Activated naive CD8-positive, alpha-beta T cell treated with anti-CD3 and anti-CD28 coated beads, Interleukin-2, amount 50 U/mL, for 24 hours (primary cell): Measurements from ENCODE around the gene TGFBR2.
"Not testable (repeated sequence)": the region's sequence is repeated elsewhere in the genome, so short reads cannot be mapped to it uniquely, and the experiment has no call there.

Source experiments
- ATAC-seq: fragments of 150-1000 bp; cut with Tn5 transposase; one replicate; pipeline ENCODE4 v1.10.0; 2021
- DNase-seq: peaks from one replicate; pipeline ENCODE4 v3.0.0; 2021
- H3K27ac Mint-ChIP-seq: one replicate; pipeline ENCODE4 v1.8.0; 2021; ENCODE audit warnings: mild to moderate bottlenecking, mixed read lengths
- H3K27me3 Mint-ChIP-seq: one replicate; pipeline ENCODE4 v1.8.0; 2021; ENCODE audit warnings: mixed read lengths
- H3K36me3 Mint-ChIP-seq: one replicate; pipeline ENCODE4 v1.8.0; 2021; ENCODE audit warnings: low read depth, mixed read lengths
- H3K4me1 Mint-ChIP-seq: one replicate; pipeline ENCODE4 v1.8.0; 2021; ENCODE audit warnings: mixed read lengths
- H3K4me3 Mint-ChIP-seq: one replicate; pipeline ENCODE4 v1.8.0; 2021; ENCODE audit warnings: mild to moderate bottlenecking, moderate library complexity, mixed read lengths
- H3K9me3 Mint-ChIP-seq: one replicate; pipeline ENCODE4 v1.8.0; 2021; ENCODE audit warnings: mixed read lengths

Gene TGFBR2

DNA sequence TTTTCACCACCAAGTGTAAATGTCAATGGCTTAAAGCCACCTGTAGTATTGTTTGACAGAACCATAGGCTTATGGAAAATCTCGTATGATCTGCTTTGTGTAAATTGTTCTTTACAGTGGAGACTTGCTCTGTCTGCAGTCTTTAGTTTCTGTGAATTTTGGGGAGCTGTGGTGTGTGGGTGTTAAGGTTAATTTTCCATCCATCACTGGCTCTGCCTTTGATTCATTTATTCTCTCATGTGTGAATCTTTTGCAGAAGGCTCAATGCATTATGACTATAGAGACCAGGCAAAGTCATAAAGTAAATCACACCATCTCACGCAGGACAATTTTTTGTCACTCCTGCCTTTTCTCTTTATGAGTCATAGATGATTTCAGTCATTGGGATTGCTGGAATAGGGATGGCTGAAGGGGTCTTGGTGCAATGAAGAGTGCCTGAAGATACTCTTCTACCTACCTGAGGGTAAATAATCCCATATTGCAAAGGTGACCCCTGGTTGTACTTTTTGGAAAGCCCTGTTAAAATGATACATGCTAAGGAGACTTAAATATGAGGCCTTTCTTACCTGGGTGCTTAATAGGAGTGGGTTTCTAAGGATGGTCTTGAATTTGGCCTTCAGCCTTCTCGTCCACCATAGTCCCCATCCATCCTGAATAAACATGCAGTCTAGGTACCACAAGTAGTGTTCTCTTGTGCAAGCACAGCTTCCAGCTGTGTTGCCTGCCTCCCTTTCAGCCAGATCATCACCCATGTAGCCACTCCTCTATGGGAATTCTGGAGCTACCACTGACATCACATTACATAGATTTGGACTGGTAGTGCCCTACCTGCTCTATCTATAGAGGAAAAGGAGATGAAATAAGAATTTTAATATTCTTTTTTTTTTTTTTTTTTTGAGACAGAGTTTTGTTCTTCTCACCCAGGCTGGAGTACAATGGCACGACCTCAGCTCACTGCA lies 14.3 kb downstream of the TGFBR2 start:
- H3K4me3 Mint-ChIP-seq, result peak overlapping the region; percentile 70
- H3K27me3 Mint-ChIP-seq, result no peaks in the 10 kb centered on the region
- peaks cover 87% of the 10 kb centered on the region for H3K36me3 Mint-ChIP-seq
- H3K27ac Mint-ChIP-seq, result peak overlapping the region; percentile 93
- ATAC-seq (peak; percentile 81), DNase-seq (no peak)
- peaks cover 3% of the 10 kb centered on the region for H3K9me3 Mint-ChIP-seq
- peaks cover 96% of the 10 kb centered on the region for H3K4me1 Mint-ChIP-seq

- H3K36me3 Mint-ChIP-seq, result peaks cover 90% of the 10 kb centered on the region
Observed at GRCh38 chr3:30621576-30621975, 15.2 kb downstream of the TGFBR2 start.

DNA sequence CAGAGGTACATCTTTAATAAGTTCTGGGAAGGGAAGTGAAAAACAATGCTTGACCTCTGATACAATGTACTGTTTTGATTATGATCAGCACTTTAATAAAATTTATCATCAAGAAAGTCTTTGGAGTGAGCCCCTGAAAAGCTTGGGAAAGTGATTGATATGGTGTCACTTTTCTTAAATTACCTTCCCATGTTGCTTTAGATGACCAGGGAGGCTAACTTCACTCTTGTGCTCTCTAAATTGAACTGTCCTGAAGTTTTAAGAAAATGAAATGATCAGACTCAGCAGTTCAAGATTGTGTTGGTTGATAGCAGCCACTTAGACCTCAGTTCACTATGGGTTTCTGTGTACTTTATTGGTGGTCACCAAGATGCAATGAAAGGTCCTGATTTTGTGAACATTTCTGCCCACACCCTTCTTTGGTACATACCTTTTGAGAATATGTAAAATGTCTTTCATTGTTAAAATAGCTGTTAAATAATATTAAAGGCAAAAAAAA lies 15.7 kb downstream of the TGFBR2 start:
- H3K4me3 Mint-ChIP-seq, result peak overlapping the region; percentile 70
- H3K36me3 Mint-ChIP-seq, result peaks cover 89% of the 10 kb centered on the region
- H3K27me3 Mint-ChIP-seq, result no peaks in the 10 kb centered on the region
- DNase-seq, result no peak
- peaks cover 3% of the 10 kb centered on the region for H3K9me3 Mint-ChIP-seq
- peak overlapping the region; percentile 93 for H3K27ac Mint-ChIP-seq
- no peak for ATAC-seq
- peaks cover 97% of the 10 kb centered on the region for H3K4me1 Mint-ChIP-seq

More at GRCh38 chr3:30621576-30621975, 15.2 kb downstream of the TGFBR2 start:
- H3K27ac Mint-ChIP-seq, result peak overlapping the region; percentile 93
- ATAC-seq, result no peak
- H3K4me3 Mint-ChIP-seq, result peak overlapping the region; percentile 70
- peaks cover 97% of the 10 kb centered on the region for H3K4me1 Mint-ChIP-seq
- no peaks in the 10 kb centered on the region for H3K27me3 Mint-ChIP-seq
- H3K9me3 Mint-ChIP-seq, result peaks cover 3% of the 10 kb centered on the region
- DNase-seq, result no peak

DNA sequence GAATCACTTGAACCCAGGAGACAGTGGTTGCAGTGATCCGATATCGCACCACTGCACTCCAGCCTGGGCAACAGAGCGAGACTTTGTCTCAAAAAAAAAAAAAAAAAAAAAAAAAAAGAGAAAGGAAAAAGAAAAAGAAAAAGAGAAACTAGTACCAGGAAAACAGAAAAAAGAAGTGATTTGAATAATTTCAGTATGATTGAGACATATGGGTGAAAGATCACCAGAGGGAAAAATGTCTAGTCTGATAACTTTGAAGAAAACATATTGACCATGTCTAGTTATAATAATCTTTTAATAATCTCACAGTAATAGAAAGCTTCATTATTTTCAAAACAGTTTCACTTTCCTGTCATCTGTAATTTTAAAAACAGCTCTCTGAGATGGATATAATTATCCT lies 16.4 kb downstream of the TGFBR2 start:
- H3K4me1 Mint-ChIP-seq, result peaks cover 98% of the 10 kb centered on the region
- H3K9me3 Mint-ChIP-seq, result peaks cover 3% of the 10 kb centered on the region
- no peak for DNase-seq
- no peaks in the 10 kb centered on the region for H3K27me3 Mint-ChIP-seq
- peaks cover 84% of the 10 kb centered on the region for H3K36me3 Mint-ChIP-seq
- peak overlapping the region; percentile 70 for H3K4me3 Mint-ChIP-seq
- no peak for ATAC-seq
- H3K27ac Mint-ChIP-seq, result peak overlapping the region; percentile 93

GRCh38 chr3:30623351-30623750 lies 16.9 kb downstream of the TGFBR2 start:
- no peak for DNase-seq
- peaks cover 3% of the 10 kb centered on the region for H3K9me3 Mint-ChIP-seq
- H3K36me3 Mint-ChIP-seq, result peaks cover 80% of the 10 kb centered on the region
- ATAC-seq, result peak; percentile 45
- no peaks in the 10 kb centered on the region for H3K27me3 Mint-ChIP-seq
- H3K27ac Mint-ChIP-seq, result peak overlapping the region; percentile 93
- H3K4me3 Mint-ChIP-seq, result peak overlapping the region; percentile 70
- peaks cover 98% of the 10 kb centered on the region for H3K4me1 Mint-ChIP-seq

- DNase-seq, ATAC-seq, H3K27me3 Mint-ChIP-seq, H3K9me3 Mint-ChIP-seq: not testable (repeated sequence)
- Mint-ChIP-seq H3K27ac (peak overlapping the region; percentile 93), H3K36me3 (peaks cover 78% of the 10 kb centered on the region), H3K4me1 (peaks cover 98% of the 10 kb centered on the region), H3K4me3 (peak overlapping the region; percentile 70)
Observed at GRCh38 chr3:30624480-30624879, 18.1 kb downstream of the TGFBR2 start.

GRCh38 chr3:30625541-30626438 lies 19.4 kb downstream of the TGFBR2 start:
- H3K36me3 Mint-ChIP-seq, result peaks cover 77% of the 10 kb centered on the region
- peak overlapping the region; percentile 42 for H3K4me3 Mint-ChIP-seq
- H3K27me3 Mint-ChIP-seq, result no peaks in the 10 kb centered on the region
- H3K9me3 Mint-ChIP-seq, result peaks cover 3% of the 10 kb centered on the region
- DNase-seq (no peak), ATAC-seq (no peak)
- H3K4me1 Mint-ChIP-seq, result peaks cover 98% of the 10 kb centered on the region
- peak overlapping the region; percentile 93 for H3K27ac Mint-ChIP-seq

GRCh38 chr3:30626443-30627180 lies 20.2 kb downstream of the TGFBR2 start:
- ATAC-seq (no peak), DNase-seq (no peak)
- Mint-ChIP-seq H3K4me1 (peaks cover 99% of the 10 kb centered on the region), H3K27ac (peak overlapping the region; percentile 93), H3K36me3 (peaks cover 73% of the 10 kb centered on the region), H3K4me3 (peak overlapping the region; percentile 42), H3K9me3 (peaks cover 3% of the 10 kb centered on the region), H3K27me3 (no peaks in the 10 kb centered on the region)

DNA sequence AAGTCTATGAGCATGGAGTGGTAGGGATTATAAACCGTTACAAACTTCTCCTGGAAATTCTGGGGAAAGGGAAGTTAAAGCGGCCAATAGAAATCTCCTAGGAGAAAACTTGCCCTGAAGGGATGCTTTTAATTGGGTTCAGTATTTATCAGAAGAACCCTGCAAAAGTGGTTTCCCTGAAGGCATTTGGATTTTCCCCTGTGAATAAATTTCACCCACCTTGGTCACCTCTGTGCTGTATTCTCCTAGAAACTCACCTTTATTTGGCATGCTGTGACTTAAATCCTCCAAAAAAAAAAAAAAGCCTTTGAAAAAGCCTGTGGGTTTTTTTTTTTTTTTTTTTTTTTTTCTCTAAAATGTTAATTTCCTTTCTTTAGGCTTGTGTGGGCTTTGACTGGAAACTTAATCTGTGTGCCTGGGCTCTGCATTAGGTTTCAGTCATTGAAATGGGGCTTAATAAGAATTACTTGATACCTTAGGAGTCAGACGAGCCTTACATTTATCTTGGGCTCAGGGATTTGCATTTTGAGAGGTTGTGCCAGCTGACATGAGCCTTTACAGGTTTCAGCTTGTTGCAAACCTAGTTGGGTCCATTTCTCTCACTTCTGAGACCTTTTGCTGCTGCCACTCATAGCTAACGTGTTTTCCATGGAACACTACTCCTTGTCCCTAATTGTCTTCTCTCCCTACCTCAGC lies 22.0 kb downstream of the TGFBR2 start:
- Mint-ChIP-seq H3K27ac (peak overlapping the region; percentile 93), H3K4me3 (peak overlapping the region; percentile 55), H3K36me3 (peaks cover 73% of the 10 kb centered on the region), H3K4me1 (peaks cover 99% of the 10 kb centered on the region), H3K9me3 (peaks cover 3% of the 10 kb centered on the region), H3K27me3 (no peaks in the 10 kb centered on the region)
- no peak for DNase-seq
- ATAC-seq, result peak; percentile 29

DNA sequence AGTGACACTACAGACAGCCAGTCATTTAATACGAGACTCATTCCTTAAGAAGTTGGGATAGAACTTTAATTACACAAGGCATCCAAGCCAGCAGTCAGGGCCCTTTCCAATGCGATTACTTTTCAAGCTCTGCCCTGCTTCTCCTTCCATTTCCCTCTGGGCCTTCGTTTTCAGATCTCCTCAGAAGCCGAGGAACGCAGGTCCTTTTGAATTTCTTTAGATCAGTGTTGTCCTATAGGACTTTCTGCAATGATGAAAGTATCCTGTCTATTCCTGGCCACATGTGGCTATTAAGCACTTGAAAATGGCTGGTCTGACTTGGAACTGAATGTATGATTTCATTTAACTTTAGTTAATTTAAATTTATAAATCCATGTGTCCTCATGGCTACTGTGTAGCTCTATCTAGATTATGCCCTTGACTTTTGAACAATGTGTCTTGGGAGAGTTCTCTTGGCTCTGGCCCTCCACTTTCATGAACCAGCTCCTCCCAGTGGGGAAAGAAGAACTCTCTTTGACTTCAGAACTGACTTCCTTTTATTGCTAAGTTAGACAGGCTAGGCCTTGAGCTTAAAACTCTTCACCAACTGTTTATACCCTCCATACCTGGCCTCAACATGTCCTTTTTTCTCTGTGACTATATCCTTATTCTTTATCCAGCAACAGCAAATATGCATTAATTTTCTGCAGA lies 22.6 kb downstream of the TGFBR2 start:
- ATAC-seq (peak; percentile 6), DNase-seq (no peak)
- Mint-ChIP-seq H3K27me3 (no peaks in the 10 kb centered on the region), H3K27ac (peak overlapping the region; percentile 93), H3K36me3 (peaks cover 67% of the 10 kb centered on the region), H3K4me1 (peaks cover 99% of the 10 kb centered on the region), H3K9me3 (no peaks in the 10 kb centered on the region), H3K4me3 (peak overlapping the region; percentile 55)

- no peak for ATAC-seq
- DNase-seq, result no peak
- Mint-ChIP-seq H3K36me3 (peaks cover 67% of the 10 kb centered on the region), H3K27me3 (no peaks in the 10 kb centered on the region), H3K4me1 (peaks cover 99% of the 10 kb centered on the region), H3K4me3 (peak overlapping the region; percentile 55), H3K9me3 (no peaks in the 10 kb centered on the region), H3K27ac (peak overlapping the region; percentile 93)
Observed at GRCh38 chr3:30629746-30630145, 23.3 kb downstream of the TGFBR2 start.

DNA sequence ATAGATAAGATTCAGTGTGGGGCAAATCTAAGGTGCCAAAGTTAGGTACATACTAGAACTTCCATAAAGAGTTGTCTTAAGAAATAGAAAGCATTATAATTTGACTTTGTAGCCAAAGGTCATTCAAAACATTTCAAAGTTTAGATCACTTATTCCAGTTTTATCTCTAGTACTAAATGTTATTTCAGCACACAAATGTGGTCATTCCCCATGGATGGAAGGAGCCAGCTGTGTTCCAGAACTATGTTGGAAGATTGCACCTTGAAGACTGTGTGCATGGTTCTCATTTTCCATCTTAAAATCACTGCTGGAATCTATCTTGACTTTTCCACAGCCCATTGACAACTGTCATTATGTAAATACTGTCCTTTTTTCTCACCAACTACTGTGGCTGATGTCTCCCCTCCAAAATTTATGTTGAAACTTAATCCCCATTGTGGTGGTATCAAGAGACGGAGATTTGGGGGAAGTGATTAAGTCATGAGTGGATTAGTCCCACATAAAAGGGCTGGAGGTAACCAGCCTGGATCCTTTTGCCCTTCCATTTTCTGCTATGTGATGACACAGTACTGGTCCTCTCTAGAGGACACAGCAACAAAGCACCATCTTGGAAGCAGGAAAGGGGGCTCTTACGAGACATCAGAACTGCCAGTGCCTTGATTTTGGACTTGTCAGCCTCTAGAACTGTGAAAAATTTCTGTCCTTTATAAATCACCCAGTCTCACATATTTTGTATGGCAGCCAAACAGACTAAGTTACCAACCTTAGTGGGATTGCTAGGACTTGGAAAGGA lies 24.0 kb downstream of the TGFBR2 start:
- peak; percentile 15 for ATAC-seq
- peaks cover 68% of the 10 kb centered on the region for H3K36me3 Mint-ChIP-seq
- no peaks in the 10 kb centered on the region for H3K27me3 Mint-ChIP-seq
- H3K4me1 Mint-ChIP-seq, result peaks cover 99% of the 10 kb centered on the region
- no peak for DNase-seq
- H3K27ac Mint-ChIP-seq, result peak overlapping the region; percentile 93
- peak overlapping the region; percentile 55 for H3K4me3 Mint-ChIP-seq
- H3K9me3 Mint-ChIP-seq, result no peaks in the 10 kb centered on the region
